Neural cell (in vitro differentiated cells): Measurements from ENCODE around the gene PDE4D.

Experiments
- CTCF ChIP-seq: fragments of 450-650 bp; IDR thresholded peaks from 2 replicates; pipeline ENCODE4 v1.5.1; 2014; ENCODE audit warnings: antibody characterized with exemption, mild to moderate bottlenecking, moderate library complexity; ENCODE audit not compliant: poor library complexity, severe bottlenecking
- EZH2 ChIP-seq: fragments of 200-600, 300-800 bp; shearing (Covaris generic), sonication (generic); IDR thresholded peaks from 2 replicates; pipeline ENCODE4 v1.6.1; 2014; ENCODE audit warnings: antibody characterized with exemption, low read length, borderline replicate concordance, mild to moderate bottlenecking; ENCODE audit not compliant: insufficient read depth, poor library complexity, severe bottlenecking
- RAD21 ChIP-seq: fragments of 450-650 bp; conservative IDR thresholded peaks from 2 replicates; pipeline ENCODE4 v1.6.1; 2014; ENCODE audit warnings: antibody characterized with exemption, mild to moderate bottlenecking, moderate library complexity
- TAF1 ChIP-seq: IDR thresholded peaks from 2 replicates; pipeline ENCODE4 v1.6.1; 2012; ENCODE audit warnings: low read depth

GRCh38 chr5:59086024-59086423, 807.5 kb downstream of the PDE4D start:
- no peak for TF ChIP-seq EZH2
- TF ChIP-seq TAF1, result no peak
- no peak for TF ChIP-seq CTCF
- no peak for TF ChIP-seq RAD21
